NCI-H446 (cell line): Measurements from ENCODE around the gene PHLDB2.
"Not testable (repeated sequence)": the region's sequence is repeated elsewhere in the genome, so short reads cannot be mapped to it uniquely, and the experiment has no call there.

Experiments
- DNase-seq, 2 experiments: peaks; one replicate each; lab custom pipeline; 2025; lab: John Stamatoyannopoulos, UW

Gene PHLDB2

DNA sequence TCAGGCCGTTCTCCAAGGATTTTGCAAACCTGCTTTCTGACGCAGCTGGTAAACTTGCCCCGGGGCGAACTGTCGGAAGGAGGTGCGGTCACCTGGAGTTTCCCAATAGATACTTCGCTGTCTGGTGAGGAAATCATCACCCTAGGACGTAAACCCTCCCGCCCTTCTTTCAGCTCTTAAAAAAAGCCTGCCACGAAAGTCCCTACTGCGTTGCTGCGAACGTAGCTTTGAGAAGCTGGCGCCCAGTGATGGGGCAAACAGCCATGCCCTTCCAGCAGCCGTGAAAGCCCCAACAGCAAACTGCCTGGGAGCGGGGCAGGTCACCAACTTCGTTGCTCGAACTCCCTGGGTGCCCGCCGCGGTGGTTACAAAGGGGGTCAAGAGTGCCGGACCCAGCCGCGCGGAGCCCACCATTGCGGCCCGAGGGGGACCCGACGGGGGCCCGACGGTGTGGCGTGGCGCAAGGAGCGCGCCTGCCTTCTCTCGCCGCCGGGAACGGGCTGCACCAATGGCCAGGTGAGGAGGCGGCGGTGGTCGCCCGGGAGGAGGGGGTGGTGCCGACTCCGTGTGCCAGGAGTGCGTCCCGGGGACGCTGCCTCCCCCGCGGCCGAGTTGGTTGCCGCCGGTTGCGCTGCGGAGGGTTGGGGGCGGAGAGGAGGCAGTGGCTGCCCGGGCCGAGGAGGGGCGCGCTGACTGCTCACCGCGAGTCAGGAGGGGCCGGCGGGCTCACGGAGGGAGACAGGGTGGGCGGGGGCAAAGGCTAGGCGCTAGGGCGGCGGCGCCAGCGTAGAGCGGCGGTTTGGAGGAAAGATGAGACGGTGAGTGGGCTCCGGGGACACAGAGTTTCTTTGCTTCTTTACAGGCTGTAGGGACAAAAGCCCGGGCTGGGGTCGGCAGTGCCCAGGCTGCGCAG lies at the start of gene PHLDB2:
TSS of gene PHLDB2 (plus strand) at position 205 of the 913 bp plus-strand sequence. CDS start 24,813 bp downstream, outside the sequence.
- no peak for DNase-seq

DNA sequence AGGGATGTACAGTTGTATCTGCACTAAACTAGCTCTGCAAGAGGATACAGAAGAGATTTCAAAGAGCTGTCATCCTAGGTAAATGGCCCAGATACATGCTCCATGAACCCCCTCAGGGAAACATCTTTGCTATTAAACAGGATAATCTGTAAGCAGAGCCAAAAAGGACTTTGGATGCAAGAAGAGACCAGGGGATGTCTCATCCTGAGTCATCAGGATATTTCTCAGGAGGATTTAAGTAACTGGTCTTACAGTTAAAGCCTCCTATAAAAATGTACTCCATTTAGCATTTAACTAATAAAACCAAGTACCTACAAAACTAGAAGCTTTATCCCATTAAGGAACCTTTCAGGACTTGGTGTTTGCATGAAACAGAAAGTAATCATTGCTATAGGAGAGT lies 48.2 kb upstream of the PHLDB2 start:
- DNase-seq: no peak

DNA sequence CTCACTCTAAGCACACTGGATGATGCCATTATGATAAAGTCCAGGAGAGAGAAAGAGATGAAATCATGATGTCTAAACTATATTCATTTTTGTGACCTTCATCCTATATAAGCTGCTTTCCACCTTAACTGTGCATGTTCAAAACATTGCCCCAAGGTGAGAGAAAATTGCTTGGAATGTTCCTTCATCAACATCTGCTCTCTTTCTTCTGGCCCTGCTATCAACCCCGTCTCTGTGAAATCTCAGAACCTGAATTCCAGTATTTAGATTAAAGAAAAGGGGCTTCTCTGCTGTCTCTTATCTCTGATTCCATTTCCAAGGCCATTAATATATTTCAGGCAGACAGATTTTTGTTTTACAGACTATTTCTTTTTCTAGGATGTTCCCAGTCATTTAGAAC lies 47.3 kb upstream of the PHLDB2 start:
- DNase-seq: no peak

DNA sequence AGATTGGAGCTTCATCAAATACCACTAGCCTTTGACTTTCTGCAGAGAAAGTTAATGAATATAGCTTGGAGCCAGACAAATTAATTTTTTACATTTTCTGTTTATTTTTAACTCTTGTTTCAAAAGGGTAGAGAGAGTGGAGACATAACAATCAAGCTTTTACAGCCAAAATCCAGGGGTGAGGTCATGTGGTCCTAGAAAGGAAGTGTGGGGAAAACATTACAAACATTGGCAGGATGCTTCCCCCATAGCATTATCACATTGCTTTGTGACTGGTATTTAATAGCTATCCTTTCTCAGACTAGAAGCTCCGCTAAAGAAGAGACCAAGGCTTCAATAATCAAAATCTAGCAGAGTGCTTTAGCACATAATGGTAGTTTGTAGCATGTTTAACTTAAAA lies 46.4 kb upstream of the PHLDB2 start:
- DNase-seq: no peak

DNA sequence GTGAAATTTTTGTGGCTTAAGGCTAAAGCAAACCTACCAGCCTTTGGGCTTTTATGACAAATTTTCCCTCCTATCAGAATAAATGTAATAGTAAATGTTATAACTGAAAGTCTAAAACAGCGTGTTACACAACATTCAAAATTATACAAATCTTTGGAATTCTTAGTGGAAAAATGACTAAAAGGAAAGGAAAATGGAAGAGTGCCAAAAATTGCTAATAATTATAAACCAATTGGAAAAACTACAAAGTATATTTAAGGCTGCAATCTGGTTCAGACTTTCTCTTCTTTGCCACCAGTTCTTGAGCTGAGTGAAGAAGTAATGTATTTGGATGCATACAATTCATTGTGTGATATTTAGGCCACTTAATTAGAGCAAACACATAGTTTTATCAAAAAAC lies 45.6 kb upstream of the PHLDB2 start:
- no peak for DNase-seq

DNA sequence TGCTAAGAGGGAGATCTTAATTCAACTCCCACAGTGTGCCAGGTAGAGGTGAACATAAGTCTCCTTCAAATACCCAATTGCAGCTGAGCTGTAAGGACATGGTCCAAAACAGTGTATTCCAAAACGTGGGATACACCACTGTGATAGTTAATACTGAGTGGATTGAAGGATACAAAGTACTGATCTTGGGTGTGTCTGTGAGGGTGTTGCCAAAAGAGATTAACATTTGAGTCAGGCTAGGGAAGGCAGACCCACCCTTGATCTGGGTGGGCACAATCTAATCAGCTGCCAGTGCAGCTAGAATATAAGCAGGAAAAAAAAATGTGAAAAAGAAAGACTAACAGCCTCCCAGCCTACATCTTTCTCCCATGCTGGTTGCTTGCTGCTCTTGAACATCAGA lies 45.1 kb upstream of the PHLDB2 start:
- DNase-seq: no peak

DNA sequence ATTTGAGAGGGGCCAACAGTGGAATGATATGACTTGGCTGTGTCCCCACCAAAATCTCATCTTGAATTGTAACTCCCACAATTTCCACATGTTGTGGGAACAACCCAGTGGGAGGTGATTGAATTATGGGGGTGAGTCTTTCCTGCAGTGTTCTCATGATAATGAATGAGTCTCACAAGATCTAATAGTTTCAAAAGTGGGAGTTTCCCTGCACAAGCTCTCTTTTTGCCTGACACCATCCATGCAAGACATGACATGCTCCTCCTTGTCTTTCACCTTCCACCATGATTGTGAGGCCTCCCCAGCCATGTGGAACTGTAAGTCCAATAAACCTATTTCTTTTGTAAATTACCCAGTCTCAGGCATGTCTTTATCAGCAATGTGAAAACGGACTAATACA lies 42.3 kb upstream of the PHLDB2 start:
- not testable (repeated sequence) for DNase-seq

DNA sequence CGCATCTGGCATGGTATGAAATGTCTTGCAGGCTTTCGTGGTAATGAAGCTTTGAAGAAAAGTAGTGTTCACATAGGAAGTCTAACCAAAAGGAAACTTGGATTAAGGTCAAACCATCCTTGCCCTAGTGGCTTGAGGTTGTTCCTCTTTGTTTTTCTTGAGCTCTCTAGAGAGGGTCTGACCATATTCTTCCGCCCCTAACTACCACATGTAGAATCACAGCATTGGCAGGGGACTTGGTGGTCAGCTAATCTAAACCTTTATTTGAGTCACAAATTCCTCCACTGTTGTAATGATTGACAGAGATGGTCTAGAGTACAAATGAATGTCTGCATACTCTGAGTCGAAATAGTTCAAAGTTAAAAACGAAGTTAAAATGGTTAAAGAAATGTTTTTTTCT lies 39.1 kb upstream of the PHLDB2 start:
- no peak for DNase-seq

DNA sequence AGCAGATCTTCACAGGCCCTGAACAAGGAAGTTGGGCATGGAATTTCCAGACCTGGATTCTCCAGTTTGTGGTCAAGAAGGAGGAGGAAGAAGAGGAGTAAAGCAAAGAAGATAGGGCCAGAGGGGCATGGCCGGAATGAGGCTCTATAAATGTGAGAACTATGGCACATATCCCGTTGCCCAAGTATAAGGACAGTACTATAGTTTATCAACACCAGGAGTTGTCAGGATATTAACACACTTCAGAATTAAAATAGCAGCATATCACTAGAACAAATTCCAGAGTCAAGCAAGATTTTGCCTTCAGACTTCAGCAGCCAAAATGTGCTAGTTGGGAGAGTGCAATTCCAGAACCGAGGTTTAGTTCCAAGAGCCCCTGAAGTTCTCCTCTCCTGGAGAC lies 38.4 kb upstream of the PHLDB2 start:
- DNase-seq: no peak

DNA sequence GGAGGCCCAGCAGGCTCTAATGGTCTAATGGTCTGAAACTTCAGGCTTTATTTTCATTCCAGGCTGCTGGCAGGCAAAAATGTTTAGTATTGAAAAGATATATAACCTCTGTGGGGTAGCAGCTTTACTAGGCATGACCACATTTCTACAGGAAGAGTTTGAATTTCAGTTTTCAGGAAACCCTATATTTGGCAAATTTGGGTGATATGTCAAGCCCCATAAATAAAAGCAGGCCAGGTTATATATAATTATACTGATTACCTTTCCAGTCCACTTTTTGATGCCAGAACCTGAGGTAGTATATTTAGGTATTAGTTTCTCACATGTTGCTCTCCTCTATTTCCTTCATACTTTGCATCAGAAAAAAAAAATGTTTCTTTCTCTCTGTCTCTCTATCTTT lies 37.2 kb upstream of the PHLDB2 start:
- DNase-seq: no peak

DNA sequence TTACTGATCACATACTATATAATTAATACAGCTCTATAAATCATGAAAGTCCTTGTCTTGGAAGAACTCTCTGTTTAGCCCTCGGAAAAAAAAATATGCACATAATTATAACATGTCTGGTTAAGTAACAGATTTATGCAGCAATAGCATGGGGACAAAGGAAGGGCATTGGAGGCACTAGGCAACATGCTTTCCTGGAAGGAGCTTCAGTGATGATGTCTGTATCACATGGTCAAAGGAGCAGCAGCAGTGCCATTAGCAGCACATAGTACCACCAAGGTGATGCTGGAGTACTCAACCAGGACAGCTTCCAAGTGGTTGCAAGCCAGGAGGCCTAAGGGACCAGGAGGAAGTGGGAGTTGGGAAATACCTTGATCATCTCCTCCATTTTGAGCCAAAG lies 36.3 kb upstream of the PHLDB2 start:
- DNase-seq: no peak

DNA sequence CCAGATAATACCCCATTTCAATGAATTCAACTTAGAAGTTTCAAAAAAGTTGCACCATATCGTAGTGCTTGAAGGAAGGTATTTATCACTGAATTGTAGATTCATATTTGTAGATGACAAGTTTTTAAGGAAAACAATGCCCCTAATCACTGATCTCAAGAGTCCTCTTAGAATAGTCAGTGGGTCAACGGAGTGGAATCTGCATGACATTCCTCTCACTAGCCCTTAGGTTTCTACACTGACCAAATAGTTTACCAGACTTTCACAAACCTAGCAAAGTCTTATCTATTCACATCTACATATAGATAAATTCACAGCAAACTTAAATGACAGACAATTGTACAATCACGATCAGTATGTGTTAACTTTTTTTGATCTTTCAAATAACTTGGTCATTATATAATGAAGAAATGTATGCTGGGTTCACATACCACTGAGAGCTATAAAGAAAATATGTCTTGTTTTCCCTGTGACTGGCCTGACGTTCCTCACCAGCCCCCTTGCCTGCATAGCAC lies 35.7 kb upstream of the PHLDB2 start:
- no peak for DNase-seq

DNA sequence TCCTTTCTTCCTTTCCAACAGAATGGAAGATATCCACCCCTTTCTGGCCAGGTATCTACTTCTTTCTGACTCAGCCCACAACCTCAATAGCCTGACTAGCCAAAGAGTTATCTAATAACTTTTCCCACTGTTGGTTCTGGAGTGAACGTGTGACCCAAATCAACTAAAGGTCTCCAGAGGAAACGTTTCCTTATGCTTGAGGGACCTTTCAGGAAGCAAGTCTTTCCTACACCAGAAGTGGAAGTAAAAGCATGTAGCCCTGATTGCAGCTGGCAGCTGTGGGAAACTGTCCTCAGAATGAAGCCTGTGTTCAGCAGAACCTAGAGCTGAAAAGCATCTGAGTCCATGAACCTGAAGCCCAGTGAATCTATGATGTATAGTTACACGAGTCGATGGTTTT lies 34.7 kb upstream of the PHLDB2 start:
- DNase-seq: no peak

DNA sequence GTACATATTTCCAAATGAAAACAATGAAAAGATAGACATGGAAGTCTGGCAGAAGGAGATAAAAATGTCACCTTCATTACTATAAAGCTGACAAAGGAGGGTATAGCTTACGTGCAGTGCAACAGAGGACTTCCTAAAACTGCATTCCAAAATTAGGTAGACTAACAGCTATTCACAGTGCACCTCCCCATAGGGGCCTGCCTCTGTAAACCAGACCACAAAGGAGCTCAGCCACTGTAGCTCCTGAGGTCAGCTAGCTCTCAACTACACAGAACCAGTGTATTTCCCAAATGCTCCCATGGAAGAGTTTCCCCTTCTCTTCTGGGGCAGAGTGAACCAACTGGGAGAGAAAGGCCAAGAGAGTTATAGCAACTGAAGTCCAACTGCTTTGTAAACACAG lies 31.2 kb upstream of the PHLDB2 start:
- DNase-seq: no peak

DNA sequence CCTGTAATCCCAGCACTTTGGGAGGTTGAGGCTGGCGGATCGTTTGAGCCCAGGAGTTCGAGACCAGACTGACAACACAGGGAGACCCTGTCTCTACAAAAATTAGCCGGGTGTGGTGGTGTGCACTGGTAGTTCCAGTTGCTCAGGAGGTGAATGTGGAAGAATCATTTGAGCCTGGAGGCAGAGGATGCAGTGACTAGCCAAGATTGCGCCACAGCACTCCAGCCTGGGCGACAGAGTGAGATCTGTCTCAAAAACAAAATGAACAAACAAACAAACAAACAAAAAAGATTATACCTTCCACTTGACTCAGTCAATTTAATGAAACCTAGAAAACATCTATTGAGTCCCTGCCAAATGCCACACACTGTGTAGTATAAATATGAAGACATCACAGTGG lies 30.5 kb upstream of the PHLDB2 start:
- DNase-seq: no peak

DNA sequence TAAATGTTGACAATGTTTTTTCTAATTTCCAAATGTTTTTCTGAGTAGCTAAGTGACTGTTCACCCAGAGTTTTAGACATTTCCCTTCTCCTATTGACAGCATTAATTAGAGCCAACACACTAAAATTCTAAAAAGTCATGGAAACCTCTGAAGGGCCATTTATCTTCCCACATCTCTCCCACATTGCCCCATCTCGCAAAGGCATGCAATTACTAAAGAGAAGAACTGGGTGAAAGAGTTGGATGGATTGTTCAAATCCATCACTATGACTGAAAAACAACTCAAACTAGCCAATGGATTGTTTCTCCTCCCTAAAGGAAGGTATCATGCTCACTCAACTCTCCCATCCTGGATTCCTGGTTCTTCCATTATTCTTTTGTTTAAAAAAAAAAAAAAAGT lies 30.0 kb upstream of the PHLDB2 start:
- DNase-seq: no peak

DNA sequence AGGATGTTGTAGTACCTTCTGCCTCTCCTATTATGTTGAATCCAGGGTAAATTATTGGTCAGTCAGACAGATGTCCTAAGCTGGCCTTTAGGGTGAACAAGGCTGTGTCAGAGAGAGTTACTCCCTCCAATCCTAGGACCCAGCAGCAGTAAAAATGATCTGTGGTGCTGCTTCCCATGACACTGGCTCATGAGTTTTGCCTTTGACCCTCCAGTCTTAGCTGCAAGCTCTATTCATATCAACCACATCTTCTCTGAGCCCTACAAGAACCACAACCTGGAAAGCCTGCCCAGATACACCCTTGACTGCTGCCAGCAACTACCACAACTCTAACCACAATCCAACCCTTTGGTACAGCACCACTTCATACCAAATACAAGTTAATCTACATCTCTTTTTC lies 27.2 kb upstream of the PHLDB2 start:
- no peak for DNase-seq

DNA sequence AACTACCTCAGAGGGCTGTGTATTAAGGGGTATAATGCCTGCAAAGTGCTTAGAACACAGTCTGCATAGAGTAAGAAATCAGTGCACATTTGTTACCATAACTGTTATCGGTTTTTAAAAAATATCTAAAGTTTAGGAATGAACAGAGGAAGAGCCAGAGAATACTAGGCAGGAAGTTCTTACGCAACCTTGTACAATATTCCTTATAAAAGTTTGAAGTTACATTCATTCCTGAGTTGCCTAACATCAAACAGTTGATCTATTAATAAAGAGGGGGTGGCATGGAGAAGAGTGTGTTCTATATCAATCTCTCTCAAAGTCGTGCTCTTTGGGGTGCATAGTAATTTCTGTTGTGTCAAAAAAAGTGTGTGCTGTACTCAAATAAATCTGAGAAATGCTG lies 22.0 kb upstream of the PHLDB2 start:
- no peak for DNase-seq

DNA sequence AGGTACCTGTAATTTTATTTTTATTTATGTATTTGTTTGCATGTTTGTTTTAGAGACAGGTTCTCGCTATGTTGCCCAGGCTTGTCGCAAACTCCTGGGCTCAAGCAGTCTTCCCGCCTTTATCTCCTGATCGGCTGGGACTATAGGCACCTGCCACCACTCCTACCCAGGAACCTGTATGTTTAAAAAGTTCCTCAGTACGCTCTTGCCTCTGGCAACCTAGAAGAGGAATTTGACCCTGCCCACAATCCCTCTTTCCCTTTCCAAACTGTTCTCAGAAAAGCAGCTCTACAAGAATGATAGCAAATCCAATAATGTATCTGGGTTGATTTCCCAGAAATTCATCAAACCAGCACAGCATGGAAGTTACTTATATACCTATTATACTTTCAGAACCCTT lies 20.9 kb upstream of the PHLDB2 start:
- no peak for DNase-seq

DNA sequence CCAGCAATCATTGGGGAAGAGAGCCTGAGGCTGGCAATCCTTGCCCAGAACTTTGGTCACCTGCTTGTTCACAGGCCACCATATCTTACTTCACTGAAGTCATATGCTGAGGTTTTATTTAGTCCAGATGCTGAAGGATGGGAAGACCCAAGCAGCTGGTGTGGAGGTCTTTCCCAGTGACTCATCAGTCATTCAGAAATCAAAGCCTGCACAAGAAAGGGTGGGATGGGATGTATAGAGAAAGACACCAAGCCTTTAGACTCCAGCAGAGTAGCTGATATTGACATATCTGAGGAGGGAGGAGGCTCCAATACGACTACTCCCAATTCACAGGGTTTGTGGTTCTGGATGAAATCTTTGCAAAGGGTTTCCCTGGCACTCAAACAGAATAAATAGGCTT lies 13.0 kb upstream of the PHLDB2 start:
- no peak for DNase-seq

DNA sequence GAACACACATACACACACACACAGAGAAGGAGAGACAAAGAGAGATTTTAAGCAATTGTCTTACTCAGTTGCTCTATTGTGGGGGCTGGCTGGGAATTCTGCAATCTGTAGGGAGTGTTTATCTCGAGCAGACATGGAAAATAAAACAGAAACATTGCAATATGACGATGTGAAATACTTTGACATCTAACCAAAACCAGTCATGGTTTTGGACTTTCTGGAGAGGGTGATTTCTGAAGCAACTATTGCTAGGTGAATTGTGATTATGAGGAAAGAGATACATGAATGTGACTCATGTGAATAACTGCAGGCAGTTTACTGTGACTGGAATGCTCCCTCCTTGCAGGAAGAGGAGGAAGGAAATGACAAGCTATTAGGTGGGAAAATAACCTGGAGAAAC lies 12.3 kb upstream of the PHLDB2 start:
- no peak for DNase-seq

DNA sequence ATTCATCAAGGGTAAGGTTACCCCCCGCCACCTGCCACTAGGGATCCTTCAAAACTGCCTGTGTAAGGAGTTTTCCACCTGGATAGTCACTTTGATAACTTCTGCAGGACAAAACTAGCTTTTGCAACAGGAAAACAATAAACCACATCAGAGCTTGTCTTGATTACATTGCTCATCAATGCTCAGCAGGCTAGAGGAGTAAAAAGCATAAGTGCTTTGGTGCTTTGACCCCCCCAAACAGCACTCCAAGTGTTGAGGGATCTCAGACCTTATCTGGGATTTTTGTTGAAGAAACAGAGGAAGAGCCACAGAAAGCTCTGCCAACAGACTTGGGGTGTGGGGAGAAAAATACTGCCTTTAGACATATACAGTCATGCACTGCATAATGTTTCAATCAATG lies 10.8 kb upstream of the PHLDB2 start:
- DNase-seq: no peak

DNA sequence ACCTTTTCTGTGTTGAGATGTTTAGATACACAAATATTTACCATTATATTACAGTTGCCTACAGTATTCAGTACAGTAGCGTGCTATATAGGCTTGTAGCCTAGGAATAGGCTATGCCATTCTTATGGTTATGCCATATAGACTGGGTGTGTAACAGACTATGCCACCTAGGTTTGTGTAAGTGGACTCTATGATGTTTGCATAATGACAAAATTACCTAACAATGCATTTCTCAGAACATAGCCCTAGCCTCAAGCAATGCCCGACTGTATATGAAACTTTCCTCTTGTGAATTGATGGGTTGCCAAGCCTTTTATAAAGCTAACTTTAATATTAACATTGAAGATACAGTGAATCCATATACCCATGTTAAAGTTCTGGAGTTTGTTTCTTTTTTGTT lies 10.3 kb upstream of the PHLDB2 start:
- no peak for DNase-seq

DNA sequence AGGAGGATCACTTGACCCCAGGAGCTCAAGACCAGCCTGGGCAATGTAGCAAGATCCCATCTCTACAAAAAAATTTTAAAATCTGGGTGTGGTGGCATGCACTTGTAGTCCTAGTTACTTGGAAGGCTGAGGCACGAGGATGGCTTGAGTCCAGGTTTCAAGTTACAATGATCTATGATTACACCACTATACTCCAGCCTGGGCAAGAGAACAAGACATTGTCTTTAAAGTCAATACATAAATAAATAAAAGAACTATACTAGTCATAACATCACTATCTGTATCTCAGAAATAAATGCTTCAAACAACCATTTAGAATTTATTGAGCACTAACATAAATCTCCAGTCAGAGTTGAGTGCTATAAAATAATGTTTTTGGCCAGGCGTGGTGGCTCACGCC lies 8.5 kb upstream of the PHLDB2 start:
- no peak for DNase-seq
